OCI-LY3 (cell line): Measurements from ENCODE around the gene STARD13.

ENCODE experiments used
- EZH2phosphoT487 ChIP-seq: fragments of 200-600 bp; shearing (Covaris generic); IDR thresholded peaks from 2 replicates; pipeline ENCODE4 v1.6.1; 2018; ENCODE audit warnings: antibody characterized with exemption, mixed run types, low read depth
- TF ChIP-seq, protein P1 (sequence below): fragments of 200-600, 300-600 bp; sonication (generic); IDR thresholded peaks from 2 replicates; pipeline ENCODE4 v1.5.1; 2014; ENCODE audit warnings: antibody characterized with exemption, low read length, low read depth

DNA sequence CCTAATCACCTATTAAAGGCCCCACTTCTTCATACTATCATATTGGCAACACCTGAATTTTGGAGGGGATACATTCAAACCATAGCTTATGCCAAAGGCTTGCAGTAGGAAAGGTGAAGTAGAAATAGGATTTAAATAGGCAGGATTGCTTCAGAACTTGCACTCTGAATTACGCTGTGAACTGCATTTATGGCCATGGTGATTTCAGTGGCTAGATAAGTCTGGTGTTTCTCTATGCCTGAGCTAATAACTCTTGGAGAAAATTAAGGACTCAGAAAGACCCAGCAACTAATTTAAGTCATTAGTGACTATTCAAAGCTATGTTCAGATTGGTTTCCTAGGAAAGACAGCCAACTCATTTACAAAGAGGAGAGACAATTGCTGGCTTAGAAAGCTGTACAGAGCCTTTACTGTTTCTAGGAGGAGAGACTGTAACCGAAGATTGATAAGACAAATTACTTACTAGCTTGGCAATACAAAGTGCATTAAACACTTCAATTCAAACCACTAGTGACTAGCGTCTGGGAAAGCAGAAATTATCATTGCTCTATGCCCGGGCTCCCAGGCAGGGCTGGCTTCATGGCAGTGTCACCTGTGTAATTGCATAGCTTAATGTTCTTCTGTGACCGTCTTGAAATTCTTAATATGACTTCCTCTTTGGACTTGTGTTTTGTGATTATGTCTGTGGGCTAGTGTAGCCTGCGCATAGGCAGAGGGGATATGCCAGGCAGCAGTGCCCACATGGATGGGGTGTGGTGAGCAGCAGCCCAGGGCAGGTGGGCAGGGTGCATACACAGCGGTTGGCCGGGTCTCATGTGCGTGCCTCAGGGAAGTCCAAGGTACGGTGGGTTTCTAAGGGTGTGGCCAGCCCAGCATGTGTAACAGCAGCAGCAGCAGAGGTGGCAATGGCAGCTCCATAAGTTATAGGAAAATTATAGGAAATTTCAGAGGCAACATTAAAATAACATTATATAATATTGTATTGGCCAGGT, 209.3 kb downstream of the STARD13 start:
- TF ChIP-seq, protein P1, sequence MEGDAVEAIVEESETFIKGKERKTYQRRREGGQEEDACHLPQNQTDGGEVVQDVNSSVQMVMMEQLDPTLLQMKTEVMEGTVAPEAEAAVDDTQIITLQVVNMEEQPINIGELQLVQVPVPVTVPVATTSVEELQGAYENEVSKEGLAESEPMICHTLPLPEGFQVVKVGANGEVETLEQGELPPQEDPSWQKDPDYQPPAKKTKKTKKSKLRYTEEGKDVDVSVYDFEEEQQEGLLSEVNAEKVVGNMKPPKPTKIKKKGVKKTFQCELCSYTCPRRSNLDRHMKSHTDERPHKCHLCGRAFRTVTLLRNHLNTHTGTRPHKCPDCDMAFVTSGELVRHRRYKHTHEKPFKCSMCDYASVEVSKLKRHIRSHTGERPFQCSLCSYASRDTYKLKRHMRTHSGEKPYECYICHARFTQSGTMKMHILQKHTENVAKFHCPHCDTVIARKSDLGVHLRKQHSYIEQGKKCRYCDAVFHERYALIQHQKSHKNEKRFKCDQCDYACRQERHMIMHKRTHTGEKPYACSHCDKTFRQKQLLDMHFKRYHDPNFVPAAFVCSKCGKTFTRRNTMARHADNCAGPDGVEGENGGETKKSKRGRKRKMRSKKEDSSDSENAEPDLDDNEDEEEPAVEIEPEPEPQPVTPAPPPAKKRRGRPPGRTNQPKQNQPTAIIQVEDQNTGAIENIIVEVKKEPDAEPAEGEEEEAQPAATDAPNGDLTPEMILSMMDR = no peak
- TF ChIP-seq EZH2phosphoT487 = no peak
